Right lung (tissue), 5 donors: ENCODE data around the gene OSBPL8. TPM values are rescaled to one million over a fixed set of nuclear protein-coding genes. Genes with fewer than 3 reads are reported as not detected.
A peak's percentile ranks its signal among the peaks of the same experiment; 100 is the strongest.
"Not testable (repeated sequence)": the region's sequence is repeated elsewhere in the genome, so short reads cannot be mapped to it uniquely, and the experiment has no call there.

ENCODE experiments used
- DNase-seq, 2 donors: peaks; one replicate each; pipeline ENCODE4 v3.0.0-alpha.2; 2013
- polyA plus RNA-seq, 5 donors: library from polyadenylated mRNA; unstranded; fragments of 120-200 nt; gene quantifications; one replicate each; pipeline versions ENCODE4 v1.2.1 to v1.2.3, GENCODE V29; 2013; ENCODE audit warnings: inconsistent platforms in 1 of 5, low replicate concordance in 1 of 5; ENCODE audit not compliant: insufficient read length in 5 of 5, insufficient read depth in 1 of 5

Gene OSBPL8
- polyA plus RNA-seq, 5 donors, result 32.5 to 72.8 (median 61.6) TPM

DNA sequence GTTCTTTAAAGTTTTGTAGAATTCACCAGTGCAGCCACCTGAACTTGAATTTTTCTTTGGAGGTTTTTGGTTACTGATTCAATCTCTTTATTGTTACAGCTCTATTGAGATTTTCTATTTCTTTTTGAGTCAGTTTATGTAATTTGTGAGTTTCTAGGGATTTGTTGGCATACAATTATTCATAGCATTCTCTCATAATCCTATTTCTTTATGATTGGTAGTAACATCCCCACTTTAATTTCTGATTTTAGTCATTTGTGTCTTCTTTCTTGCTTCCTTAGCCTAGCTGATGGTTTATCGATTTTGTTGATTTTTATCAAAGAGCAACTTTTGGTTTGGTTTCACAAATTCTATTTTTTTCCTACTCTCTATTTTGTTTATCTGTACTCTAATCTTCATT is 193.4 kb downstream of the OSBPL8 start:
- DNase-seq, result no peak

DNA sequence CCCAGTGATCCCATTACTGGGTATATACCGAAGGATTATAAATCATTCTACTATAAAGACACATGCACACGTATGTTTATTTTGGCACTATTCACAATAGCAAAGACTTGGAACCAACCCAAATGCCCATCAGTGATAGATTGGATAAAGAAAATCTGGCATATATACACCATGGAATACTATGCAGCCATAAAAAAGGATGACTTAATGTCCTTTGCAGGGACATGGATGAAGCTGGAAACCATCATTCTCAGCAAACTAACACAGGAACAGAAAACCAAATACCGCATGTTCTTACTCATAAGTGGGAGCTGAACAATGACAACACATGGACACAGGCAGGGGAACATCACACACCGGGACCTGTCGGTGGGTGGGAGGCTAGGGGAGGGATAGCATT is 195.4 kb downstream of the OSBPL8 start:
- not testable (repeated sequence) for DNase-seq

DNA sequence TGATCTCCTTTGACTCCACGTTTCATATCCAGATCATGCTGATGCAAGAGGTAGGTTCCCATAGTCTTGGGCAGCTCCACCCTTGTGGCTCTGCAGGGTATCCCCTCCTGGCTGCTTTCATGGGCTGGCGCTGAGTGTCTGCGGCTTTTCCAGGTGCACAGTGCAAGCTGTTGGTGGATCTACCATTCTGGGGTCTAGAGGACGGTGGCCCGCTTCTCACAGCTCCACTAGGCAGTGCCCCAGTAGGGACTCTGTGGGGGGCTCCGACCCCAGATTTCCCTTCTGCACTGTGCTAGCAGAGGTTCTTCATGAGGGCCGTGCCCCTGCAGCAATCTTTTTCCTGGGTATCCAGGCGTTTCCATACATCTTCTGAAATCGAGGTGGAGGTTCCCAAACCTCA is 199.3 kb downstream of the OSBPL8 start:
- DNase-seq, result no peak

DNA sequence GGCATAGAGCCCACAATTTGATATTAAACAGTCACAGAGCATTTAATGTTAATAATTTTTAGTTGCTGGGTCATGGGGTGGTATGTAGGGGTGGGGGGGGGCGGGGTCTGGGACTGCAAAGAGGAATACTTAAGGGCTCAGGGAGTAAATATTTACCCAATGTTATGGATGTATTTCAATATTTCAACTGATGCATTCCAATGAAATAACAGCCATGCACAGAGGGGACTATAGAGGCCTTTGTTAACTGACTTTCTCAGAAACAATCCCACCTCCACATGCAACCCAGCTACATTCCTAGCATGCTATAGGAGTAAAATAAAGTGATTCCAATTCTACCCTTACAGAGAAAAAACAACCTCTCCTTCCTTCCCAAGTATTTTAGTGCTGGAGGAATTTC is 203.5 kb downstream of the OSBPL8 start:
- no peak for DNase-seq

DNA sequence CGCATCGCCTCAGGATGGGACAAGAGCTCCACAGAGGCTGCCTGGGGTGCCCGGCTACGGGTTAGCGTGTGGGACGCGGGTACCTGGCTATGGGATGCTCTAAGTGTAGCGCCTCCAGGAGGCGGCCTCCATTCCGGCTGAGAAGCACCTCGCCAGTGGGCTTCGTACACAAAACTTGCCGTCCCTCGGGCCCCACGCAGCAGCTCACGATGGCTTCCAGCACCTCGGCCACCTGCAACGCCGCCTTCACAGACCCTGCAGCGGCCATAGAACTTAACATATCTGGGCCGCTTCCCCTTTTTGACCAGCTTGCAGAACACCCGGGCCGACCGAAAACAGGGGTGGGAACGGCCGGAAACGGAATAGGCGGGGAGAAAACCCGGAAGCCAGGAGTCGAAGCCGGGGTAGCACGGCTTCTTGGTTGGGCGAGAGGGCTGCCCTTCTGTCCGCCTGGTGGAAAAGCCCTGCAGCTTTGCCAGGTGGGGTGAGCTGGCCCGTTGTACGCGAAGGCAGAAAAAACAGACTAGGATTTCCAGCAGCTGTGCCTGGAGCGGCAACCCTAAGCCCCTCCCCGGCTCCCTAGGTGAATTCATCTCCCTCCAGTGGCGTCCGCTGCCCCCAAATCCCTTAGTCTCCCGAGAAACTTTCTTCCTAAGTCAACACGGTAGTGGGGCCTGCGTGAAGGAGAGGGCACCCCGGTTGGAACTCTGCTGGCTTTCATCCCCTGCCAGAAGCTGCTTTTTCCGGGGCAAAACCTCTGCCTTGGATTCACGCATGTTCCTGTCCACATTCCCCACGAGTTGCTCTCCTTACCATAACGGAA is 211.3 kb downstream of the OSBPL8 start, which contains the start of gene BBS10:
Gene BBS10, minus strand, starts transcription at position 337 of the 823 bp plus-strand sequence. Its CDS starts 57 bp downstream, at position 280.
- peak; percentile 87 to 88 for DNase-seq

DNA sequence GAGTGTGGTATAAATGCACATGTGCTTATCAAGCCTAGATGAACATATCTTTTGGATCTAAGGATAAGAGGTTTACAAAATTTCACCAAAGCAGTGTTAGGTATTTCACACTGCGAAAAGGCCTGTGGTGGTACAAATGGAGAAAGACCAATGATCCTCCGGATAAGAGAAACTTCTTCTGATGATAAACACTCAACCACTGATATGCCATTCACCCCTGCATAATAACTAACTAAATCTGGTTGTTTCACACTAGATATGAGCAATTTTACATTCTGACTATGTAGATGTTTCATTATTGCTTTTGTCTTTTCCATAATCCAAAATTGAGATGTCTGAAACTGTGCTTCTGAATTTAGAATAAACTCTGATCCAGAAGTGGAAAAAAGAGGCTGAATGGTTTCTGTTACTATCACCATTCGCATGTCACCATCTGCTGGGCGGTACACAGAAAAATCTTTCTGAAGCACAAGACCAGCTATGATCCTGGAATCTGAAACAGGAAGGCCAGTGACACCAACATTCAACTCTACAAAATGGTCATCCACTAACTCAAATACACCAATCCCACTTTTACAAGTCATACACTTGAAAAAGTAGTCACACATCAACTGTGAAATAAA is 212.7 kb downstream of the OSBPL8 start:
- DNase-seq, result peak; percentile 48 to 55

DNA sequence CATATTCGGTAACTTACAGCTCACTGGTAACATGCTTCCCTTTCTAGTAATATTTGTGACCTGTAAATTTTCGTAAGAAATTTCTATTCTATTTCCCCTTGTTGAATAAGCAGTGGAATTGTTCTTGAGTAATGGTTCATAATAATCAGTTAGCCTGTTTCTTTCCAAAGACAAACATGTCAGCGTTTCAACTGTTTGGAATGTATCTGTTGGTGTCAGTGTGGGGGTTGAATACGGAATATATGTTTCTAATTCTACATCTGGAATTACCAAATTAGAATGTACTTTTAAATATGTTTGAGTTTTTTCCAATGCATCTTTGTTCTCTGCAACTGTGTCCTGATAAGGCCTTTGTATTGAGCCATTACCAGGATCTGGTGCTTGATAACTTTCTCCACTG is 213.3 kb downstream of the OSBPL8 start:
- no peak for DNase-seq

DNA sequence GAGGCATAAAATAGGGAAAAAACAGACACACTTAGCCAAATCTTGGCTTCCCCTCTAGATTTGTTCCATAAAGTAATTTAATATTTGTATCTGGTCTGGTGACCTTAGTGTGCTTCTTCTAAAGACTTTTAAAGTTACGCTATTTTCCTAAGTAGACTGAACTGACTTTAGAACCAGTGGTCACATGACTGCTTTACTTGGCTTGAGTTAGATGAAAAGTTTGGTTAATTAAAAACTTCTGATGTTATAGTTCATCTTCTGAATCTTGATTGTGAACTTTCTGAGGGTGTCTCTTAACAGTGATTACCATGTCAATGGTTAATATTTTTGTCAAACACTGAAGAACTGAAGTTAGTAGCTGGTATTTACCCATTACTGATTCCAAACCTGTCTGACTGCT is 214.0 kb downstream of the OSBPL8 start:
- no peak for DNase-seq

DNA sequence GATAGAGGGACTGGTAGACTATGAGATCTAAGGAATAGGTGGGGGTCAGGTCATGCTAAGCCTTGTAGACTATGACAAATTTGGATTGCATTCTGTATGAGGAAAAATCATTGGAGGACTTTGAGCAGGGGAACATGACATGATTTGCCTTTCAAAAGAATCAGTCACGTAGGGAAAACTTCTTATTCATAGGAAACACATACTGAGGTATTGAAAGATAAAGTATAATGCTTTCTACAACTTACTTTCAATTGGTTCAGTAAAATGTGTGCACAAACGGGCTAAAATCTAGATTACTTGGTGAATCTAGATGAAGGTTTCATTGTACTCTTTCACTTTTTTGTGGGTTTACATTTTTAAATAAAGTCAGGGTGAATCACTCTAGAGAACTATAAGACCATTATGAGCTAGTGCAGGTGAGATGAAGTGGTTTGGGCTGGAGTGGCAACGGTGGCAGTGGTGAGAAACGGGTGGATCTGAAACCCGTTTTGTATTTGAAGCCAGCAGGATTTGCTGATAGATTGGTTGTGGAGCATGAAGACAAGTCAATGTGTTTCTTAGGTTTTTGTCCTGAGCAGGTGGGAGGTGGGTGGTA is 218.0 kb downstream of the OSBPL8 start:
- no peak for DNase-seq

DNA sequence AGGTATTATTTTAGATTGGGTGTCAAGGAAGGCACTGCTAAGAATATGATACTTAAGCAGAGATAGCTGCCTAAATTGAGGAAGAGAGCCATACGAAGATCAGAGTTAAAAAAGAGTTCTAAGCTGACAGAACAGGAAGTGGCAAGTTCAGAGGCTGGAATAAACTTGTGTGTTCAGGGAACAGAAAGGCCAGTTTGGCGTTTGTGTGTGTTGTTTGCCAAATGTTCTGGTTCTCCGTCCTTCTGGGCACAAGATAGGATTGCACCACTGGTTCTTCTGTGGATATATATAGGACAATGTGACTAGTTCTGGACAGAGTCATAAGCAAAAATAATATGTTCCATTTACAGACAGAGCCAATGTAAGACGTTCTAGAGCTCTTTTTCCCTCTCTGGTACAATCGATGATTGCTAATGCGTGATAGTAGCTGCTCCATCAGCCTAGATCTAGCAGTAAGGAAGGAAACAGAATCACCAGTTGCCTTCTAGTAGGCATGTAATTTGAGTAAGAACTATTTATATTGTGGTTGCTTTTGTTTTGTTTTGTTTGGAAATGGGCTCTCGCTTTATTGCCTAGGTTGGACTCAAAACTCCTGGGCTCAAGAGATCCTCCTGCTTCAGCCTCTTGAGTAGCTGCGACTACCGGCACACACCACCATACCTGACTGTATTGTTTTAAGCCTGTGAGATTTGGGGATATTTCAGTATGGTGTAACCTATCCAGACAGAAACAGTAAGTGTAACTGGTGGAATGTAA is 218.7 kb downstream of the OSBPL8 start:
- no peak for DNase-seq

DNA sequence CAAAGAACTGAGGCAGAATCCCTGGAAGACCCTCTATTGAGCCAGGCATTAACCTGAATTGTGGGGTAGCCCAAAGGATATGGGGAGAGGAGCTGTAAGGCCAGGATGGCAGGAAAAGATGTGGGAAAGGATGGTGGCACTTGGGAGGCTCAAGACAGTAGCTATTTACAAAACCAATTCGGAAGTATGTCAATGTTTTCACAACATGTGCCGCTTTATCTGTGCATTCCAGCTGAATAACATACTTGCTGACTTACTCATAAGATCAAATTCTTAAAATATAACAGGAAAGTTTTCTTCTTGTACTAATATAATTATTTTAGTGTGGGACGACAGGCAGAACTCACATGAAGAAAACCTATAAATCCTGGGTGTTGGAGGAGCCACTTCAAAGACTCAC is 222.0 kb downstream of the OSBPL8 start:
- DNase-seq, result no peak

DNA sequence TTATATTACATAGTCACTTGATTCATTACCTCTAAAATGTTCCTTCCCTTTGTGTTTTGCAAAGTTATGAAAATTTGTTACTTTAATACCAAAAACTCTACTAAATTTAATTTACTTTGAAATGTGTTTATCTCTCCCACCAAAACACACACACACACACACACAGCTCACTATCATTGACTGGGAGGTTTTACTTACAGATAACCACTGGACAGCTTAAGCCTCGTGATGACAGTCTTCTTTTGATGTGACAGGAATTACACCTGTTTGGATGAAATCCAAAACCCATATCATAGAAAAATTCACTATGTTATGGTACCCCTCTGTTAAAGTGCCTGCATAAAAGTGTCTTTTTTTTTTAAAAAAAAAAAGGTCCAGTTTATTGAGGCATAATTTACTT is 227.0 kb downstream of the OSBPL8 start:
- no peak for DNase-seq

DNA sequence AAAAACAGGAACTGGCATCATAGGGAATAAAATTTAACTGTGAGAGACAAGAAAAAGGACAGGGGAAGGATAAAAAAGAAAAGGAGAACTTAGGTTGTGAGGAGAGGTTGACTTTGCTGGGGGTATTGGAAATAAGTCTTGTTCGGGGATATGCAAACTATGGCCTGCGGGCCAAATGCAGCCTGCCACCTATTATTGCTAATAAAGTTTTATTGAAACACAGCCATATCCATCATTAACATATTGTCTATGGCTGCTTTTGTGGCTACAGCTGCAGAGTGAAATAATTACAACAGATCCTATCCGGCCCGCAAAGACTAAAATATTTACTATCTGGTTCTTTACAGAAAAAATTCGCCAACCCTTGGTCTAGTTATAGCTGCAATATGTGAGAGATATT is 230.0 kb downstream of the OSBPL8 start:
- no peak for DNase-seq

DNA sequence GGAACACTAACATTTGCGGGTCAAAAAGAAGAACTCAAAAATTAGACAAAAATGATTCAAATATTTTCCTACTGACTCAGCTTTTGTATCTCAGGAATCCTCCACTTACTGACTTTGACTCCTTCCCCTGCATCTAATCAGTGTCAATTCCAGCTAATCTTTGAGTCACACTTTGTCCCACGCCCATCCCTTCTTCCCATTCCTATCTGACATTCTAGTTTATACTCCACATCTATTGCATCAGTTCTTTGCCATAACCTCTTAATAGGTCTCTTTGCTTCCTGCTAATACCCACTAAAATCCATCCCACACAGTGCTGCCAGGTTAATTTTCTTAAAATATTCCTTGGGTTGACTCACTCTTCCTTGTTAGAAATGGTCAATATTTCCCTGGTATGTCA is 230.4 kb downstream of the OSBPL8 start:
- no peak for DNase-seq

DNA sequence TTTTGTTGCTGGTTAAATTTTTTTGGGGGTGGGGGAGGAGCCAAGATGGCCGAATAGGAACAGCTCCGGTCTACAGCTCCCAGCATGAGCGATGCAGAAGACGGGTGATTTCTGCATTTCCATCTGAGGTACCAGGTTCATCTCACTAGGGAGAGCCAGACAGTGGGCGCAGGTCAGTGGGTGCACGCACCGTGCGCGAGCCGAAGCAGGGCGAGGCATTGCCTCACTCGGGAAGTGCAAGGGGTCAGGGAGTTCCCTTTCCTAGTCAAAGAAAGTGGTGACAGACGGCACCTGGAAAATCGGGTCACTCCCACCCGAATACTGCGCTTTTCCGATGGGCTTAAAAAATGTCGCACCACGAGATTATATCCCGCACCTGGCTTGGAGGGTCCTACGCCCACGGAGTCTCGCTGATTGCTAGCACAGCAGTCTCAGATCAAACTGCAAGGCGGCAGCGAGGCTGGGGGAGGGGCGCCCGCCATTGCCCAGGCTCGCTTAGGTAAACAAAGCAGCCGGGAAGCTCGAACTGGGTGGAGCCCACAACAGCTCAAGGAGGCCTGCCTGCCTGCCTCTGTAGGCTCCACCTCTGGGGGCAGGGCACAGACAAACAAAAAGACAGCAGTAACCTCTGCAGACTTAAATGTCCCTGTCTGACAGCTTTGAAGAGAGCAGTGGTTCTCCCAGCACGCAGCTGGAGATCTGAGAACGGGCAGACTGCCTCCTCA is 239.8 kb downstream of the OSBPL8 start:
- DNase-seq, result not testable (repeated sequence)

DNA sequence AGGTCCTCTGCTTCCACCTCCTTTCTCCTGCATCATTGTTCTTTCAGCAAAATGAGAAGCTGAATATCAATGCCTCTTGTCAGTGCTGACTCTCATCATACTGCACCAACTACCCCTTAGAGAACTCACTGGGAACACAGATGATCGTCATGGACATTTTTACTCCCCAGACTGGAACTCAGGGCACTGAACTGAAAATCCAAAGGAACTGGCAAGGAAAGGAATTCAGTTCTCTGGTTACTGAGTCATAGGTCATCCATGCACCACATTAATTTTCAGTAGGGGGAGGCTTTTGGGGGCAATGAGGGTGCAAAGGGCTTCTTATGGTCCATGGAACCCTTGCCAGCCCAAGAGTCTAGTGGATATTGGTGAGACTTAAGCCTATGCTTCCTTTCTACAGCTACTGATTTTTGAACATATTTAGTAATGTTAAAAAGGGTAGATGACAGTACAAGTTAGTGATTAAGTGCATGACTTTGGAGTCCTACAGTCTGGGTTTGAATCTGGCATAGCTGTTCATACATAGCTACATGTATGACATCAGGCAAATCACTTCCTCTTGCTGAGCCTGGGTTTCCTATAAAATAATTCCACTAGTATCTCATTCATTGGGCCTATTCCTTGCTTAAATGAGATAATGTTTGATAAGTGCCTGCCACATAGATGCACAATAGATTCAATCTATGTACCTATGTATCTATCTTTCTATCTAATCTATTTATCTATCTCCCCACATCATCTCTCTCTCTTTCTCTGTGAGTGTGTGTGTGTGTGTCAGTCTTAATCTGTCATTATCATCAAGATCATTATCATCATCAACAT is 240.6 kb downstream of the OSBPL8 start:
- DNase-seq, result no peak

DNA sequence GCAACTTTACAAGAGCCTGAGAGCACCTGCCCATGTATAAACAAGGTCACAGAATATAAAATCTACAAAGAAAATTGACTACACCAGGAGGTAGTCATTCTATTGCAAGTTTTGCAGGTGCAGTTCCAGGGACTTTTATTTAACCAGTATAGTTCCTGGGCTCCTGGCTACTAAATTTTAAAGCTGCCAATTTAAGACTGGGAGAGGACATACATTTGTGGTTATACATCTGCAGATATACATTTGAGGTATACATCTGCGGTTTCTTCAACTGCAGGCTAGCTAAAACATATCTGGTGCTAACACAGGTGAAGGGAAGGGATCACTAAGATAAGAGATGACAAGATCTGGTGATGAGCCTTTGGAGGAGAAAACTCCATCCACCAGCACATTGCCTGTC is 241.6 kb downstream of the OSBPL8 start:
- DNase-seq, result no peak

DNA sequence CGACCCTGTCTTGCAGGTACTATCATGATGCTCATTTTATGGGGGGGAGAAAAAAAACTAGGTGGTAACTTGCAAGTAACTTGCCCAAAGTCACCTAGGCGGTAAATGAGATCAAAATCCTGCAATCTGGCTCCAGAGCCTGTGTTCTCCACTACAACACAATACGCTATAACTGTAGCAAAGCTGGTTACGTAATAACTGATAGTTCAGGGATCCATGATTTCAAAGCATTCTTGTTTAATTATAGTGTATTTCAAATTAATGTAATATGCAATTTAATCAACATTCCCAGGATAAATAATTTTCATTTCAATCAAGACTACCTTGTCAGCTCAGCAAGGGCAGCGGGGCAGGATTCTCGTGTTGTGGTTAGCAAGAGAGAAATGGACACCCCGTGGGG is 243.1 kb downstream of the OSBPL8 start:
- no peak for DNase-seq

DNA sequence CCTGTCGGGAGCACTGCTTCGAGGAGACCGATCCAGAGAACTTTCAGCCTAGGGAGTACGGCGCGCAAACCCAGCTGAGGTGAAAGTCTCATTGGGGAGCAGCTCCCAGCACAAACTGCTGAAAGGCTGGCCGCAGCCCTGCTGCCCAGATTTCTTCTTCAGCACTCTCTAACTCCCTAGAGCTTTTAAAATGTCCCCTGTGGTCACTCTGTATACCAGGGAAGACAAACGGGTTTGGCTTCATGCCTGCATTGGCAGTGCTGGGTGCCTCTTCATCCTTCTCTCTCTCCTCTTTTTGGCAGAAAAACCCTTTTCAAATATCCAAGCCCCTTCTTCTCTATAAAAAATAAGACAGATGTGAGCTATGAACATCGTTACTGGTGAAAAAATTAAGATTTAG is 246.3 kb downstream of the OSBPL8 start:
- no peak for DNase-seq

DNA sequence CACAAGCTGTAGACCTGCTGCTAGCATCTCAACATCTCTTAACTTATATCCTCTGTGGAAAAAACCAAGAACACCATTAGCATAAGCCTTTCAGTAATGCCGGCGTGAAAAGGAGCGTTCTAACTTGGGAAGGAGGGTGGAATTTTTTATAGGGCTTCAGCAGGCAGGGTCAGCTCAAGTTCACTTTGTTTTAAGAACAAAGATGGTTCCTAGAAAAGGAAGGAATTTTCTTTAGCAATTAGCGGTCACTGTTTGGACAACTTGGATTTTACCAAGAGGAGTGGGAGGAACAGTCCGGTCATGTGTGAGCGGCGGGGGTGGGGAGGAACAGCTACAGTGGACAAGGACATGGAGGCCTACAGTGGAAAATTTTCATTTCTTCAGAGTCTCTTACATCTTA is 247.3 kb downstream of the OSBPL8 start:
- DNase-seq, result no peak

DNA sequence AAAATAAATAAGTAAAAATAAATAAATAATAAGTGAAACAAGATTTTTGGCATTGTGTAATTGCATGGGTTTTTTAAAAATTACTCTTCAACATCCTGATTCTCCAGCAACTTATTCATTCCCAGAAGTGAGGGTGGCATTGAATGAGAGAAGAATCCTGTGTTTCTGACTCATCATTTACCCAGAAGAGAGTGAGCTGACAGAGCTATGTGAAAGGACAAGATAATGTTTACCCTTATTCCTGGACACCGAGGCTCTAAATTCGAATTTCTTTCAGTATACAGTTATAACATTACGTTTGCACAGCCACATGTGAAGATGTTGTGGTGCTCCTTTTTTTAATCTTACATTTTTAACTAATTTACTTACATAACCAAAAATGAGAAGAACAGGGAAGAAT is 247.8 kb downstream of the OSBPL8 start:
- DNase-seq, result no peak
